Stimulated activated naive B cell treated with anti-CD40 and anti-IgM and Interleukin-4, amounts not matched to agents 10 μg/mL and 1 μg/mL and 100 μg/mL, for 72 hours (primary cell): Measurements from ENCODE around the gene GFER.
"Not testable (repeated sequence)": the region's sequence is repeated elsewhere in the genome, so short reads cannot be mapped to it uniquely, and the experiment has no call there.

Experiments used
- ATAC-seq, 2 donors: fragments of 150-1000 bp; cut with Tn5 transposase; replicated peaks; 2 replicates each; pipeline ENCODE4 v1.10.0; 2021; ENCODE audit warnings: moderate library complexity in 1 of 2
- DNase-seq: peaks from one replicate; pipeline ENCODE4 v3.0.0; 2021
- H3K27ac Mint-ChIP-seq: one replicate; pipeline ENCODE4 v1.8.0; 2022; ENCODE audit warnings: mild to moderate bottlenecking, mixed read lengths
- H3K27me3 Mint-ChIP-seq, 2 donors: one replicate each; pipeline ENCODE4 v1.8.0; 2022; ENCODE audit warnings: mixed read lengths in 2 of 2
- H3K36me3 Mint-ChIP-seq, 2 donors: one replicate each; pipeline ENCODE4 v1.8.0; 2022; ENCODE audit warnings: mixed read lengths in 2 of 2, mild to moderate bottlenecking in 1 of 2
- H3K4me1 Mint-ChIP-seq, 2 donors: one replicate each; pipeline ENCODE4 v1.8.0; 2022; ENCODE audit warnings: mixed read lengths in 2 of 2, mild to moderate bottlenecking in 1 of 2
- H3K4me3 Mint-ChIP-seq, 2 donors: one replicate each; pipeline ENCODE4 v1.8.0; 2022; ENCODE audit warnings: mild to moderate bottlenecking in 2 of 2, mixed read lengths in 2 of 2, moderate library complexity in 1 of 2
- H3K9me3 Mint-ChIP-seq, 2 donors: one replicate each; pipeline ENCODE4 v1.8.0; 2022; ENCODE audit warnings: mixed read lengths in 2 of 2, mild to moderate bottlenecking in 1 of 2

GFER gene

DNA sequence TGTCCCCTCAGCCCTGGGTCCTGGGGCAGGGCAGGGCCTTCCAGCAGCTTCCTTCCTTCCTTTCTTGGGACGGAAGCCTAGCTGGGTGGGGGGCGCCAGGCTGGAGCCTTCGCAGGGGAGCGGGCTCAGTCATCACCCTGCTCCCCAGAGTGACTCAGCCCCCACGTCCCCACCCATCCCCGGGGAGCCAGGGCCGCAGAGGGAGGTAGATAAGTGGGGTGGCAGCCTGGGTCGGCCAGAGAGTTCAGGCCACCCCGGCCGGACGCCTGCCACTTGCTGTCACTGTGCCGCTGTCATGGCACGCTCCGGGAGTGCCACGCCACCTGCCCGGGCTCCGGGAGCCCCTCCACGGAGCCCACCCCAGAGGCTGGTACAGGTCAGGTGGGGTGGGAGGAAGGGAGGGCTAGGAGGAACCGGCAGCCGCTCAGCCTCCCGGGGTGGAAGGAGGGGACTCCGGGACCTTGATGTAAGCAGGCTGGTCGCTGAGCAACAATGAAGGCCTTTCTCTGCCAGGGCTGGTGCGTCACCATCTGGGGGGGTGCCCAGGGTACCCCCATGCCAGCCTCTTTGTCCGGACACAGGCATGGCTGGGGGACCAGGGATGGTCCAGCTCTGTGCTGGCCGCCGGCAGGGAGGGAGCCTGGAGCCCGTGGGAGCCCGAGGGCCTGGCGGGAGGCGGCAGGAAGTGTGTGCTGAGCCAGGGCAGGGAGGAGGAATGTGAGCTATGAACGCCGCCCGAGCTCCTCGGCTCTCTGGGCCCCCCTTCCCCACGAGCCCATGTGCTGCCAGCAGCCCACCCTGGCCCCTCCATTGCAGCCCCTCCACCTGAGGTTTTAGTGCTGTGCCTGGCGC is 49.3 kb downstream of the GFER start:
- Mint-ChIP-seq H3K27me3 (peaks cover 11 to 41% of the 10 kb centered on the region in 2 donors), H3K4me1 (peaks cover 6 to 21% of the 10 kb centered on the region in 2 donors), H3K36me3 (no peaks in the 10 kb centered on the region), H3K4me3 (no peak overlapping the region), H3K9me3 (no peaks in the 10 kb centered on the region), H3K27ac (no peak overlapping the region)
- peak; percentile 36 to 50 for ATAC-seq
- no peak for DNase-seq

DNA sequence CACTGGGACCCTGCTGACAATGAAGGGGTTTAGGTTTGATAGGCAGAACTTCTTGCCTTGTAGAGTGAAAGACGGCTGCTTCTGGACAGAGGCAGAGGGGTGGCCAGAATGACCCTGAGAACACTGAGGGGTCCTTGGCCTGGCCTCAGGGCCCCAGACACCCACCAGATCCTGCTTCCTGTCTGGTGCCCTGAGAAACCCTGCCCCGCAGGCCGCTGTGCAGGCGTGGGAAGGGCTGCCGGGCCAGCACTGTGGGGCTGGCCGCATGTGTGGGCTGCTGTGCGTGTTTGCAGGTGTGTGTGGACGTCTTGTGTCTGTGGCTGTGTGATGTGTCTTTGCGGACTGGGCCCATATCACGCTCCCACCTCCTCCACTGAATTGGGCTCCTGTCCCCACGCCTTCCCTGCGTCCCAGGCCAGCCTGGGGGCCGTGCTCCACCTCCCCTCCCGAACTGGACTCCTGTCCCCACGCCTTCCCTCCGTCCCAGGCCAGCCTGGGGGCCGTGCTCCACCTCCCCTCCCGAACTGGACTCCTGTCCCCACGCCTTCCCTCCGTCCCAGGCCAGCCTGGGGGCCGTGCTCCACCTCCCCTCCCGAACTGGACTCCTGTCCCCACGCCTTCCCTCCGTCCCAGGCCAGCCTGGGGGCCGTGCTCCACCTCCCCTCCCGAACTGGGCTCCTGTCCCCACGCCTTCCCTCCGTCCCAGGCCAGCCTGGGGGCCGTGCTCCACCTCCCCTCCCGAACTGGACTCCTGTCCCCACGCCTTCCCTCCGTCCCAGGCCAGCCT is 50.1 kb downstream of the GFER start:
- Mint-ChIP-seq H3K27me3 (peaks cover 6 to 33% of the 10 kb centered on the region in 2 donors), H3K4me1 (peaks cover 6 to 21% of the 10 kb centered on the region in 2 donors)
- not testable (repeated sequence) for H3K27ac Mint-ChIP-seq, ATAC-seq, DNase-seq, H3K4me3 Mint-ChIP-seq, H3K36me3 Mint-ChIP-seq, H3K9me3 Mint-ChIP-seq

DNA sequence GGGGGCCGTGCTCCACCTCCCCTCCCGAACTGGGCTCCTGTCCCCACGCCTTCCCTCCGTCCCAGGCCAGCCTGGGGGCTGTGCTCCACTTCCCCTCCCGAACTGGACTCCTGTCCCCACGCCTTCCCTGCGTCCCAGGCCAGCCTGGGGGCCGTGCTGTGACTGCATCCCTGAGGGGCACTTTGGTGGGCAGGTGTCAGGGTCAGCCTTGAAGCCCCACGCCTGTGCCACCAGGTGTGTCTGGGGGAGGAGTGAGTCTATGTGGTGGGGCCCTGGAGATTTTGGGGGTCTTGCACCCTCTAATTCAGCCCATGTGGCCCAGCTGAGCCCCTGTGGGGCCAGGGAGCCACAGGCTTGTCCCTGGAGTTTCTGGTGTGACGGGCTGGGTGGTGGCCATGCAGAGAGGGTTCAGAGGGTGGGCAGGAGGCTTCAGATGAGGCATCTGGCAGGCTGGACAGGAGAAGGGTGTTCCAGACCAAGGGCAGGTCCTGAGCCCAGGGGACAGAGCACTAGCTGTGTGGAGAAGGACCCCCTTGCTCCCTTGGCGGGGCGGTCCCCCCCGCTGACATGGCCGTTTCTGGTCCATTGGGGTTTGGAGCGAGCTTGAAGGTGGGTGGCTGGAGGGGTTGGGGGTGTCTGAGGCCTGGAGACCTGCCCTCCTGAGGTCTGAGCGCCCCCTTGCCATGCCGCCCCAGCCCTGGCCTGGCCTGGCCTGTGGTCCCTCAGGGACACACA is 50.9 kb downstream of the GFER start:
- Mint-ChIP-seq H3K4me1 (peaks cover 6 to 21% of the 10 kb centered on the region in 2 donors), H3K27ac (no peak overlapping the region), H3K36me3 (no peaks in the 10 kb centered on the region), H3K27me3 (peaks cover 0 to 27% of the 10 kb centered on the region in 2 donors), H3K4me3 (no peak overlapping the region), H3K9me3 (no peaks in the 10 kb centered on the region)
- DNase-seq (no peak), ATAC-seq (no peak)

DNA sequence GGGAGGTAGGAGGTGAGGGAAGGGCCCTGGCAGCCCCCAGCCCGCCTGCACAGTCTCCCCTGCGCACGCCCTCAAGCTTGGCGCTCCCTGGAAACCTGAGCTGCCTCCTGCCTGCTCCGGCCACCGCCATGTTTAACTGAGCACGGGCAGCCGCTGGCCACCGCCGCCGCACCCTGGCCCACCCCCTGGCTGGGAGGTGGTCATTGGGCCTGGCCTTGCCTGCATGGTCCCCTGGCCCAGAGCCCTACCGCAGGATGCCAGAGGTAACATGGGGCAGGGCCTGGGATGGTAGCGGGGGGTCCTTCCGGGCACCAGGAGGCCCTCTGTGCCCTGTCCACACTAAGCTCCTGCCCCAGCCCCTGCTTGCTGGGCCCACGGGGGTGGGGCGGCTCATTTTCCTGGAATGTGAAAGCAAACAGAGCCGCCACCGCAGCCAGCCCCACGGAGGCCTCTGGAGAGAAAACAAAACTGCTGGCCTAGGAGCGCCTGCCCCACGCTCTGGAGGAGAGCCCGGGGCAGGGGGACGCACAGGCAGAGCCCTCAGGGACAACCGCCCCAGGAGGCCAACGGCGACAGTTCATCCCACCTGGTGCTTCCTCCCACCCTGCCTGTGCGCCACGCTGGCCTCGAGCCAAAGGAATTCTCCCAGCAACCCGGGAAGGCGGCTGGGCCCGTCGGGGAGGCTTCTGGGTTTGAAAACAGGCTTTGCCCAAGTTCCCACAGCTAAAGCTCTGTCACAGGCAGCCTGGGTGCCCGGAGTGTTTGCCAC is 51.6 kb downstream of the GFER start:
- ATAC-seq: no peak
- H3K27ac Mint-ChIP-seq: no peak overlapping the region
- no peaks in the 10 kb centered on the region for H3K9me3 Mint-ChIP-seq
- H3K27me3 Mint-ChIP-seq: peaks cover 0 to 25% of the 10 kb centered on the region in 2 donors
- peaks cover 6 to 21% of the 10 kb centered on the region in 2 donors for H3K4me1 Mint-ChIP-seq
- no peak overlapping the region for H3K4me3 Mint-ChIP-seq
- no peak for DNase-seq
- H3K36me3 Mint-ChIP-seq: no peaks in the 10 kb centered on the region

DNA sequence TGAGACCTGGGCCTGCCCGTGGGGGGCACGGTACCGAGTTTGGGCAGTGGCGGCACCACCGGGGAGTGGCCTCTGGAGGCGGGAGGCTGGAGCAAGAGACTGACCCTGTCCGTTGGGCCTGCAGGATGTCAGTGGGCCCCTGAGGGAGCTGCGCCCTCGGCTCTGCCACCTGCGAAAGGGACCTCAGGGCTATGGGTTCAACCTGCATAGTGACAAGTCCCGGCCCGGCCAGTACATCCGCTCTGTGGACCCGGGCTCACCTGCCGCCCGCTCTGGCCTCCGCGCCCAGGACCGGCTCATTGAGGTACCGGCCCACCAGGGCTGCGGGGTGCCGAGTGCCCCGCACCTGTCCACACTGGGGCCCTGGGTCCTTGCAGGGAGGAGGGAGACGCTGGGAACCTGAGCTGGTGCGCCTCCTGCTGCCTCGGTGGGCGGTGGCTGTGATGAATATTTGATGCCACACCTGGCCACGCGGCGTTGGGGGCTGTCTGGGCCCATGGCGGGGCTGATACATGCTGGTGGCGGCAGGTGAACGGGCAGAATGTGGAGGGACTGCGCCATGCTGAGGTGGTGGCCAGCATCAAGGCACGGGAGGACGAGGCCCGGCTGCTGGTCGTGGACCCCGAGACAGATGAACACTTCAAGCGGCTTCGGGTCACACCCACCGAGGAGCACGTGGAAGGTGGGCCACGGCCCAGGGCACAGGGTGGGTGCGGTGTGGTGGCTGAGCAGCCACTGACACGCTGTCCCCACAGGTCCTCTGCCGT is 52.4 kb downstream of the GFER start:
- Mint-ChIP-seq H3K4me3 (no peak overlapping the region), H3K27me3 (peaks cover 0 to 25% of the 10 kb centered on the region in 2 donors), H3K4me1 (peaks cover 6 to 21% of the 10 kb centered on the region in 2 donors), H3K9me3 (no peaks in the 10 kb centered on the region), H3K27ac (no peak overlapping the region), H3K36me3 (no peaks in the 10 kb centered on the region)
- no peak for ATAC-seq
- DNase-seq: no peak

DNA sequence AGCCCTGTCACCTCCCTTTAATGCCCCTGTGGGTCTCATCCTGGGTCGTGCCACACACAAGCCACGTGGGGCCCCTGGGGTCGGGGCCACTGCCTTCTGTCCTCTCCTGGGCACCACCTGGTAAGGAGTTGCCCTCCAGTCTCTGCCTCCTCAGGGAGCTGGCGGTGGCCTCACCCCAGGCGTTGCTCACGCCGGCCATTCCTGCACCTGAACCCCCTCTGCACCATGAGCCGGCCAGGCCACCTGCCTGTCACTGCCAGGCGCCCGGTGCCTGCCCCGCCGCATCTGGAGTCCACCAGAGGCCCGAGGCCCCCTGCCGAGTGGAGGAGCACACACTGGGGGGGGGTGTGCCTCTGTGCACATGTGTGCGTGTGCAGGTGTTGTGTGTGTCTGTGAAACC is 53.1 kb downstream of the GFER start:
- Mint-ChIP-seq H3K36me3 (no peaks in the 10 kb centered on the region), H3K9me3 (no peaks in the 10 kb centered on the region), H3K4me1 (peaks cover 6 to 18% of the 10 kb centered on the region in 2 donors), H3K27me3 (peaks cover 0 to 23% of the 10 kb centered on the region in 2 donors), H3K27ac (no peak overlapping the region), H3K4me3 (no peak overlapping the region)
- DNase-seq (no peak), ATAC-seq (no peak)
